Activated naive CD8-positive, alpha-beta T cell treated with anti-CD3 and anti-CD28 coated beads, Interleukin-2, amount 50 U/mL, for 24 hours (primary cell): Measurements from ENCODE around the gene NEAT1.

Experiments
- ATAC-seq: fragments of 150-1000 bp; cut with Tn5 transposase; one replicate; pipeline ENCODE4 v1.10.0; 2021
- DNase-seq: peaks from one replicate; pipeline ENCODE4 v3.0.0; 2021
- H3K27ac Mint-ChIP-seq: one replicate; pipeline ENCODE4 v1.8.0; 2021; ENCODE audit warnings: mild to moderate bottlenecking, mixed read lengths
- H3K27me3 Mint-ChIP-seq: one replicate; pipeline ENCODE4 v1.8.0; 2021; ENCODE audit warnings: mixed read lengths
- H3K36me3 Mint-ChIP-seq: one replicate; pipeline ENCODE4 v1.8.0; 2021; ENCODE audit warnings: low read depth, mixed read lengths
- H3K4me1 Mint-ChIP-seq: one replicate; pipeline ENCODE4 v1.8.0; 2021; ENCODE audit warnings: mixed read lengths
- H3K4me3 Mint-ChIP-seq: one replicate; pipeline ENCODE4 v1.8.0; 2021; ENCODE audit warnings: mild to moderate bottlenecking, moderate library complexity, mixed read lengths
- H3K9me3 Mint-ChIP-seq: one replicate; pipeline ENCODE4 v1.8.0; 2021; ENCODE audit warnings: mixed read lengths

NEAT1 gene

GRCh38 chr11:65477149-65477965, 54.8 kb downstream of the NEAT1 start:
- DNase-seq (peak; percentile 97), ATAC-seq (peak; percentile 80)
- Mint-ChIP-seq H3K27me3 (no peaks in the 10 kb centered on the region), H3K36me3 (peaks cover 7% of the 10 kb centered on the region), H3K4me1 (peaks cover 44% of the 10 kb centered on the region), H3K9me3 (no peaks in the 10 kb centered on the region), H3K27ac (peak overlapping the region; percentile 99), H3K4me3 (peak overlapping the region; percentile 98)

GRCh38 chr11:65478388-65479183, 56.0 kb downstream of the NEAT1 start:
- Mint-ChIP-seq H3K4me3 (no peak overlapping the region), H3K9me3 (no peaks in the 10 kb centered on the region)

GRCh38 chr11:65479184-65480145, 56.9 kb downstream of the NEAT1 start:
- Mint-ChIP-seq H3K27ac (peak overlapping the region; percentile 52), H3K36me3 (peaks cover 7% of the 10 kb centered on the region), H3K27me3 (no peaks in the 10 kb centered on the region), H3K4me3 (no peak overlapping the region), H3K4me1 (peaks cover 41% of the 10 kb centered on the region), H3K9me3 (no peaks in the 10 kb centered on the region)
- no peak for ATAC-seq
- no peak for DNase-seq

More at GRCh38 chr11:65478388-65479183, 56.0 kb downstream of the NEAT1 start:
- Mint-ChIP-seq H3K36me3 (peaks cover 7% of the 10 kb centered on the region), H3K27me3 (no peaks in the 10 kb centered on the region), H3K27ac (peak overlapping the region; percentile 42), H3K4me1 (peaks cover 38% of the 10 kb centered on the region)
- ATAC-seq (no peak), DNase-seq (no peak)

GRCh38 chr11:65482306-65482850, 59.8 kb downstream of the NEAT1 start:
- Mint-ChIP-seq H3K27ac (no peak overlapping the region), H3K4me3 (no peak overlapping the region), H3K9me3 (no peaks in the 10 kb centered on the region), H3K36me3 (no peaks in the 10 kb centered on the region), H3K27me3 (no peaks in the 10 kb centered on the region), H3K4me1 (peaks cover 44% of the 10 kb centered on the region)
- ATAC-seq (no peak), DNase-seq (no peak)

- Mint-ChIP-seq H3K36me3 (no peaks in the 10 kb centered on the region), H3K4me1 (peaks cover 47% of the 10 kb centered on the region), H3K4me3 (no peak overlapping the region), H3K27me3 (no peaks in the 10 kb centered on the region), H3K9me3 (no peaks in the 10 kb centered on the region), H3K27ac (no peak overlapping the region)
- ATAC-seq: no peak
- DNase-seq: no peak
Measured at GRCh38 chr11:65485920-65486219, 63.3 kb downstream of the NEAT1 start.

- Mint-ChIP-seq H3K9me3 (no peaks in the 10 kb centered on the region), H3K27ac (peak overlapping the region; percentile 87), H3K4me1 (peaks cover 54% of the 10 kb centered on the region), H3K4me3 (no peak overlapping the region), H3K27me3 (no peaks in the 10 kb centered on the region), H3K36me3 (no peaks in the 10 kb centered on the region)
- no peak for ATAC-seq
- DNase-seq: no peak
Measured at GRCh38 chr11:65486570-65487466, 64.2 kb downstream of the NEAT1 start.

GRCh38 chr11:65487467-65488272, 65.1 kb downstream of the NEAT1 start:
- H3K36me3 Mint-ChIP-seq: no peaks in the 10 kb centered on the region
- DNase-seq (no peak), ATAC-seq (peak; percentile 41)
- H3K27me3 Mint-ChIP-seq: no peaks in the 10 kb centered on the region
- peaks cover 59% of the 10 kb centered on the region for H3K4me1 Mint-ChIP-seq
- H3K9me3 Mint-ChIP-seq: no peaks in the 10 kb centered on the region
- peak overlapping the region; percentile 87 for H3K27ac Mint-ChIP-seq
- H3K4me3 Mint-ChIP-seq: no peak overlapping the region

- ATAC-seq (no peak), DNase-seq (no peak)
- Mint-ChIP-seq H3K4me1 (peaks cover 67% of the 10 kb centered on the region), H3K27me3 (no peaks in the 10 kb centered on the region), H3K36me3 (no peaks in the 10 kb centered on the region), H3K27ac (peak overlapping the region; percentile 87), H3K4me3 (no peak overlapping the region), H3K9me3 (no peaks in the 10 kb centered on the region)
Measured at GRCh38 chr11:65488273-65489034, 65.9 kb downstream of the NEAT1 start.

- Mint-ChIP-seq H3K27ac (no peak overlapping the region), H3K4me1 (peaks cover 72% of the 10 kb centered on the region), H3K36me3 (no peaks in the 10 kb centered on the region), H3K9me3 (no peaks in the 10 kb centered on the region), H3K4me3 (no peak overlapping the region), H3K27me3 (no peaks in the 10 kb centered on the region)
- no peak for ATAC-seq
- no peak for DNase-seq
Measured at GRCh38 chr11:65489035-65489705, 66.6 kb downstream of the NEAT1 start.

- ATAC-seq (no peak), DNase-seq (no peak)
Measured at GRCh38 chr11:65489706-65490320, 67.2 kb downstream of the NEAT1 start.

GRCh38 chr11:65491163-65491465, 68.5 kb downstream of the NEAT1 start:
- peaks cover 1% of the 10 kb centered on the region for H3K36me3 Mint-ChIP-seq
- no peak for ATAC-seq
- H3K27me3 Mint-ChIP-seq: no peaks in the 10 kb centered on the region
- no peak for DNase-seq
- no peaks in the 10 kb centered on the region for H3K9me3 Mint-ChIP-seq
- H3K4me1 Mint-ChIP-seq: peaks cover 76% of the 10 kb centered on the region
- no peak overlapping the region for H3K4me3 Mint-ChIP-seq
- H3K27ac Mint-ChIP-seq: no peak overlapping the region

More at GRCh38 chr11:65489706-65490320, 67.2 kb downstream of the NEAT1 start:
- H3K4me1 Mint-ChIP-seq: peaks cover 75% of the 10 kb centered on the region
- H3K27ac Mint-ChIP-seq: no peak overlapping the region
- no peaks in the 10 kb centered on the region for H3K27me3 Mint-ChIP-seq
- H3K36me3 Mint-ChIP-seq: peaks cover 1% of the 10 kb centered on the region
- H3K4me3 Mint-ChIP-seq: no peak overlapping the region
- H3K9me3 Mint-ChIP-seq: no peaks in the 10 kb centered on the region
